ENCODE data around the gene MYMX.

The MYMX gene

DNA sequence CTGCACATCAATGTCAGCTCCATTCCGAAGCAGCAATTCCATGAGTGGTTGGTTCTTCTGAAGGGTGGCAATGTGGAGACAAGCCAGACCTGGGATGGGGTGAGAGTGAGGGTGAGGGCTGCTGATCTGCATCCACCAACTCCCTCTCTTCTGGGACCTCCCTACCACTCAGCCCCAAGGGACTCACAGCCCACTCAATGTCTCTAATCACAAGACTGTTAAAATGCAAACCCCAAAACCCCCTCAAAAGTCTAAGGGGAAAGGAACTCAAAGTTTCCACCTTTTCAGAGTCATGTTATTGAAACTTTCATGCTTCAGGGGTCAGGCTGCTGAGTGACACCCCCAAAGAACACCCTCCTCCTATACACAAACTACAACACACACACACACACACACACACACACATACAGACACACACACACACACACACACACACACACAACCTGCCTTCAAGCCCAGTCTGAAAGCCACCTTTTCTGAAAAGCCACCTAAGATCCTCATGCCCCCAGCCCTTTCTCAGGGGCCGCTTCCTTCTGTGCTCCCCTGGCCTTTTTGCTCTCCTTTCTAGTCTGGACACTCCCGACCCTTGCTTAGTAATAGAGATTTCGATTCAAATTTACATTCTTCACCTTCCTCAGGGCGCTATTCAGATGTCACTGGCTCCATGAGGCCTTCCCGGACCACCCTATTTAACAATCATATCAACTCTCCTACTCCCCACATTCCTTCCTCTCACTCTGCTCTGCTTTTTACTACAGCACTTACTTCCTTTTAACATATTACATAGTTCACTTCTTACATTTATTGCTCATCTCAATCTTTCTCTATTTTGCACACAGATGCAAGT, 43.9 kb downstream of the MYMX start:
- H3K36me3 Mint-ChIP-seq (ENCODE audit: low read depth): peaks cover 44% of the 10 kb centered on the region
- peaks cover 49% of the 10 kb centered on the region for H3K4me1 Mint-ChIP-seq (ENCODE audit: low read depth)
- no peaks in the 10 kb centered on the region for H3K9me3 Mint-ChIP-seq
- H3K4me3 Mint-ChIP-seq: no peak overlapping the region
- H3K27ac Mint-ChIP-seq: peak overlapping the region; percentile 2
- no peak for DNase-seq (ENCODE audit: low spot score)
- no peaks in the 10 kb centered on the region for H3K27me3 Mint-ChIP-seq (ENCODE audit: low read depth)

DNA sequence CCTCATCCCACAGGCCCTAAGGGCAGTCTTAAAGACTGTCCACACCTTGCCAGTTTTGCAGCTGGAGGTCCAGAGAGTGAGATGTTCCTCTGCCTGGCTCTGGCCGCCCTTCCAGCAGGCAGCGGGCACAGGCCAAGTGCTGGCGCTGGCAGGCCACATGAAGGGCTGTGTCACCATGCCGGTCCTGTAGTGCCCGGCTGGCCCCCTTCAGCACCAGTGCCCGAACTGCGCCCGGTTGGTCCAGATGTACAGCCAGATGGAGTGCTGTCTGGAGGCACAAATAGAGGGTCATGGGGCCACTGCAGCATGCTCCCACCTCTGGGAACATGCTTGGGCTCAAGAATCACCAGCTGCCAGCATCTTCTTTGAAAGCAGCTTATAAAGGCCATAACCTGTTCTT, 44.9 kb downstream of the MYMX start:
- Mint-ChIP-seq H3K27me3 (ENCODE audit: low read depth) (no peaks in the 10 kb centered on the region), H3K9me3 (no peaks in the 10 kb centered on the region), H3K36me3 (ENCODE audit: low read depth) (peaks cover 41% of the 10 kb centered on the region), H3K27ac (no peak overlapping the region), H3K4me1 (ENCODE audit: low read depth) (peaks cover 45% of the 10 kb centered on the region), H3K4me3 (no peak overlapping the region)
- no peak for DNase-seq (ENCODE audit: low spot score)

DNA sequence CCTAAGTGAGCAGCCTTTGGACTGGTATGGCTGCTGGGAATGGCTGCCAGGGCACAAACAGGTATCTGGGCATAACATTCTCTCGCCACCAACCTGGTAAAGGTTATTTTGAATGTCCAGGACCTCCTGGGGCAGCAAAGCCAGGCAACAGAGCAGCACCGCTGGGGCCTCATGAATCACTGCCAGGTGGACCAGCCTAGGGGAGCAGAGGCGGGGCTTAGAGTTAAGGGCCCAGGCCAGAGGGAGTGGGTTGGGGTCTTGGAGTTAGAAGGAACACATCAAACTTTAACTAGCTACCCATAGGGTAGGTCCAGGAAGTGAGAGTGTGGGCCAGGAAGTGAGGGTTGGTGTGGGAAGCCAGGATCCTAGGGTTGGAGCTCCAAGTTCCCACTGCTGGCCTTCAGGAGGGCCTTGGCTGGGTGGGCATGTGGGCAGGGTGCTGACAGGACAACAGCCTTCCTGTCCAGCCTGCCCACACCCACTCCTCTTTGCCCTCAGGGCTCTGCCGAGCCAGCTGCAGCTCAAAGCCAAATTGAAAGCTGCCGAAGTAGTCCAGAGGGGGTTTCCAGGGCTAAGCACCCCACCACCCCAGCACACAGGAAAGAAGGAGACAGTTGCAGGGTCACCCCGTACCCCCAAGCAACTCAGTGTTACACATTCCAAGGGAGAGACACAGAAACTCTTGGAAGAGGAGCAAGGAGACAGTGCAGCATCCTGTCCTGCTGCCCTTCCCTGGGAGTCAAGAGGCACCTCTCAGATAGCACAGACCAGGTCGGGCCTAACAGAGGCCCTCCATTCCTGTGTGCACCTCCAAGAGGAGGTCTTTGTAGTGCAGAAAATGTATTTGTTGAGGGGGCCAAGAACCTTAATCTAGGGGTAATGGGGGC, 46.0 kb downstream of the MYMX start:
- no peak for DNase-seq (ENCODE audit: low spot score)
- Mint-ChIP-seq H3K4me1 (ENCODE audit: low read depth) (peaks cover 47% of the 10 kb centered on the region), H3K36me3 (ENCODE audit: low read depth) (peaks cover 39% of the 10 kb centered on the region), H3K9me3 (no peaks in the 10 kb centered on the region), H3K27ac (peak overlapping the region; percentile 93), H3K4me3 (peak overlapping the region; percentile 97), H3K27me3 (ENCODE audit: low read depth) (no peaks in the 10 kb centered on the region)

DNA sequence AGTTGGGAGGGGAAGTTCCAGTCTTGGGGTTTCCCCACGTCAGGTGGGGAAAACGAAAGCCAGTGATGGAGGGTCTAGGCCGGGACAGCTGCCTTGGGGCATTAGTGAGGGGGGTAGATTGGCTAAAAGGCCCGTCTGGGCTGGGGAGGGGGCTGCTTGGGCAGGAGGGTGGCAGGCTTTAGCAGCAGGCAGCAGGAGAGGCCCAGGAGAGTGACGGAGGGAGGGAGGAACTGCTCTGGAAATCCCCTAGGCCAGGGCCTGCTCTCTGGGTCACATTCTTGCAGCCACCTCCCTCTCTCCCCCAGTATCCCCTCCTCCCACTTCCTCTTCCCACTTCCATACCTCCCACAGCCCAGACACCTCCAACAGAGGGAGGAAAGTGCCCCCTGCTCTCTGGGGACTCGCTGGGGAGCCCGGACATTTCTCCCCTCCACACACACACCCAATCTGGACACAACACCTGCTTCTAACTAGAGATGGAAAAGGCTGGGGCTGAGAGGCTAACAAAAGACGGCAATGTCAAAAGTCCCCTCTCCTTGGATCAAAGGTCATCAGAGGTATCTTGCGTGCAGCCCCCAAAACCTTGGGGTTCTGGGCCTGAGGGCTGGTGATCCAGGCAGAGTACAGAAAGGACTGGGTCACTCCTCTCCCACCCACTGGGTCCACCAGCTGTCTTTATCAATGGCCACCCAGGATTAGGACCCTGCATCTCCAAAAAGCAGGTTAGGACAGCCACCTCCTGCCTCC, 46.8 kb downstream of the MYMX start:
- DNase-seq (ENCODE audit: low spot score): peak; percentile 49
- peak overlapping the region; percentile 93 for H3K27ac Mint-ChIP-seq
- no peaks in the 10 kb centered on the region for H3K9me3 Mint-ChIP-seq
- peaks cover 33% of the 10 kb centered on the region for H3K36me3 Mint-ChIP-seq (ENCODE audit: low read depth)
- H3K4me1 Mint-ChIP-seq (ENCODE audit: low read depth): peaks cover 40% of the 10 kb centered on the region
- H3K27me3 Mint-ChIP-seq (ENCODE audit: low read depth): peaks cover 2% of the 10 kb centered on the region
- H3K4me3 Mint-ChIP-seq: peak overlapping the region; percentile 97

DNA sequence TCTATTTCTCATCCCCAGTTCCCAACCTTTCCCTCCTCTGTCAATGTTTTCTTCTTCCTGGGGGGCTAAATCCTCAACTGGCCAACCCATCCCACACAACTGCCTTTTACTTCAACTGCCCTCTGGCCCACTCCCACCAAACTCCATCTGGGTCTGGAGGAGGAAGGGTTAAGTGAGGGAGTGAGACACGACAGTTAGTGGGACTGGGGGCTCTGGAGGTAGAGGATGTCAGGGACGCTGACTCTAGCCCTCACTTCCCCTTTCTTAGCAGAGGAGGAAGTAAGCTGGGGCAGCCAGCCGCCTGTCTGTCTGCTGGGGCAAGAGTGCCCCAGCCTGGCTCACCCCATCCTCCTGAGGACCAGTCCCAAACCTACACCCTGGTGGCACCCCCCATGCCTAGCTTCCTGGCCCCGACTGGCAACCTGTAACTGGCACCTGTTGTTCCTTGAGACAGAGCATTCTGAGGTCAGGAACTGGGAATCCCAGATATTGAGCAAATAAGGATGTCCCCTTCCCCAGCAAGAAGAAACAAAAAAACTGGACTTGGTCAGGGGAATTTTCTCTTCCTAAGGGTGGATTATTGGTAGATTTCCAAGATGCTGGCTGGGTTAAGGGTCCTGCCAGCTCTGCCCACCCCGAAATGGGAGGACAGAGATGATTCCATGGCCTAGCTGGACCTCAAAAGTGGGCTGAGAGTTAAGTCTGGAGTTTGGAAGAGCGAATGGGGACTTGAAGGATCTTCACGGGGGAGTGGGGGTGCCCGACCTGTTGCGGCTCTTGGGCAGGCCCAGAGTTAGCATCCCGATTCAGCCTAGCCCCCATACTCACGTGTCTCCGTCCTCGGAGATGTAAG, 47.7 kb downstream of the MYMX start:
- DNase-seq (ENCODE audit: low spot score): no peak
- H3K36me3 Mint-ChIP-seq (ENCODE audit: low read depth): peaks cover 27% of the 10 kb centered on the region
- H3K4me1 Mint-ChIP-seq (ENCODE audit: low read depth): peaks cover 40% of the 10 kb centered on the region
- peak overlapping the region; percentile 97 for H3K4me3 Mint-ChIP-seq
- H3K27me3 Mint-ChIP-seq (ENCODE audit: low read depth): peaks cover 10% of the 10 kb centered on the region
- peak overlapping the region; percentile 93 for H3K27ac Mint-ChIP-seq
- H3K9me3 Mint-ChIP-seq: no peaks in the 10 kb centered on the region

DNA sequence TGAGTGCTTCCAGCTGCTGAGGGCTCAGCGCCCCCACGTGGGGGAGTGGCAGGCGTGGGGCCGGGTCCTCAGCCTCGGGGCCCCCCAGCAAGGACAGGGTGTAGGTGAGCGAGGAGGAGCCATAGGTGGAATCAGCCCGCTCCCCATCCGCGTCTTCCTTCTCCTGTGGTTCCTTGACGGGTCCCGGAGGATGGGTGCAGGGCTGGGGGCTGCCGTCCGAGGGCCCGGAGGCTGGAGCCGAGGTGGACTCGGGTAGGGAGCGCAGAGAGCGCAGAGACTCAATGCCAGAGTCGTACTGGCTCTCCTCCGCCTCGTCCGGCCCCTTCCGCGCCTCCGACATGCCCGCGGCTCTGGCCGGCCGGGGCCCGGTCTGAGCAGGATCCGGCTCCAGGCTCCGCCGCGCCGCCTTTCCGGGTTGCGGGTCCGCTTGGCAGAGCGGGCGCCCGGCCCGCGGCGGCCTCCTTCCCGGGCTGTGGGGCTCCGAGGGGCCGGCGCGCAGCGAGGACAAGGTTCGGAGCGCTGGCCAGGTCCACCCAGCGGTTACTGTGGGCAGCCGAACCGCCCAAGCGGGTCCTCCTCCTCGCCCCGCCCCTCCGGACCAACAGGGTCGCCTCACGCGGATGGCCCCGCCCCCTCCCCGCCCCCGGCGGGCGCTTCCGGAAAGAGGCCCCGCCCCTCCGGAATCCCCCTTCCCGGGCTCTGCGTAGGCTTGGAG, 48.4 kb downstream of the MYMX start, which contains the start of gene NFKBIE:
Gene NFKBIE, minus strand, starts transcription at position 545 of the 715 bp plus-strand sequence. Its CDS starts 205 bp downstream, at position 340.
- Mint-ChIP-seq H3K9me3 (no peaks in the 10 kb centered on the region), H3K4me1 (ENCODE audit: low read depth) (peaks cover 42% of the 10 kb centered on the region), H3K27ac (peak within 1 kb of the TSS; percentile 93), H3K36me3 (ENCODE audit: low read depth) (peaks cover 21% of the 10 kb centered on the region), H3K4me3 (peak within 1 kb of the TSS; percentile 97), H3K27me3 (ENCODE audit: low read depth) (peaks cover 18% of the 10 kb centered on the region)
- peak; percentile 95 for DNase-seq (ENCODE audit: low spot score)

DNA sequence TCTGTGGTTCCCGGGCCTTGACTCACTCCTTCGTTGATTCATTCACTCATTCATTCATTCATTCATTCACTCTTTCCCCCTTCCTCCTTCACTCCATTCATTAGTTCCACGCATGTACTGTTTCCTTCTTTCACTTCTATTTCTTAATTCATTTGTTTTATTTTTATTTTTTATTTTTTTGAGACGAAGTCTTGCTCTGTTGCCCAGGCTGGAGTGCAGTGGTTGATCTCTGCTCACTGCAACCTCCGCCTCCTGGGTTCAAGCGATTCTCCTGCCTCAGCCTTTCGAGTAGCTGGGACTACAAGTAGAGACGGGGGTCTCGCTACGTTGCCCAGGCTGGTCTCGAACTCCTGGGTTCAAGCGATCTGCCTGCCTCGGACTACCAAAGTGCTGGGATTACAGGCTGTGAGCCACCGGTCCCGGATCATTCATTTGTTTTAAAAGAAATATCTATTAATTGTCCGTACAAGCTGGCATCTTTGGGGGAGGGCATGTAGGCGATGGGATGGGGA, 49.1 kb downstream of the MYMX start:
- no peaks in the 10 kb centered on the region for H3K9me3 Mint-ChIP-seq
- peaks cover 42% of the 10 kb centered on the region for H3K4me1 Mint-ChIP-seq (ENCODE audit: low read depth)
- no peak for DNase-seq (ENCODE audit: low spot score)
- H3K36me3 Mint-ChIP-seq (ENCODE audit: low read depth): peaks cover 21% of the 10 kb centered on the region
- H3K27ac Mint-ChIP-seq: peak overlapping the region; percentile 93
- H3K4me3 Mint-ChIP-seq: peak overlapping the region; percentile 87
- peaks cover 18% of the 10 kb centered on the region for H3K27me3 Mint-ChIP-seq (ENCODE audit: low read depth)

DNA sequence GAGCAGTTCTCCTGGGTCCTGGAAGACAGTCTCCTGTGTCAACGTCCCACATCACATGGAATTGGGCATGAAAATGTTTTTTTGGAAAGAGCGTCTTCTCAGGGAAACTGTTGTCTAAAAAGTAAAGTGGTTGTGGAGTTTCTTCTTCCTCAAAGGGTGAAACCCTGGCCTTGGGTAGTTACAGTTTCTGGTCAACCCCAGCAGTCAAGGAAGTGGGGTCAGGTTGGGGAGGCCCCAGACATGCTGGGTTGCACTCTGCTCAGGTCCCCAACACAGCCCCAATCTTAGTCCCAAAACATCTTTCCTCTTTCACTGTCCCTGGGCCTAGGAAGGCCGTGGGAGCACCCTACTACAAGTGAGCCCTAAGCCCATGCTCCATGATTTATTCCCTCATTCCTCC, 49.6 kb downstream of the MYMX start:
- peak overlapping the region; percentile 87 for H3K4me3 Mint-ChIP-seq
- H3K9me3 Mint-ChIP-seq: no peaks in the 10 kb centered on the region
- H3K27me3 Mint-ChIP-seq (ENCODE audit: low read depth): peaks cover 23% of the 10 kb centered on the region
- H3K4me1 Mint-ChIP-seq (ENCODE audit: low read depth): peaks cover 39% of the 10 kb centered on the region
- H3K27ac Mint-ChIP-seq: peak overlapping the region; percentile 68
- H3K36me3 Mint-ChIP-seq (ENCODE audit: low read depth): peaks cover 16% of the 10 kb centered on the region
- DNase-seq (ENCODE audit: low spot score): no peak

DNA sequence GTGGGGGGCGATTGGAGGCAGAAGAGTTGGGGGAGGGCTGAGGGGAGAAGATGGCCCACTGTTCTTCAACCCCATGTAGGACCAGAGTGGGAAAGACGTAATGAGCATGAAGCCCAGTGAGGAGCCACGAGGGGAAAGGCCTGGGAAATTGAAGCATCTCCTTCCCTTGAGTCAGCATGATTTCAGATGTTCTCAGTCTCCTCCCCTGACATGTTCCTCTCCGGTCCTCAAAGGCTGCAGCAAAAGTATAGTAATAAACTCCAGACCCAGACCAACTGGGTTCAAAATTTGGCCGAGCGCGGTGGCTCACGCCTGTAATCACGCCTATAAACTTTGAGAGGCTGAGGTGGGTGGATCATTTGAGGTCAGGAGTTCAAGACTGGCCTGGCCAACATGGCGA, 50.5 kb downstream of the MYMX start:
- Mint-ChIP-seq H3K27me3 (ENCODE audit: low read depth) (peaks cover 32% of the 10 kb centered on the region), H3K9me3 (no peaks in the 10 kb centered on the region), H3K27ac (no peak overlapping the region), H3K36me3 (ENCODE audit: low read depth) (peaks cover 16% of the 10 kb centered on the region), H3K4me1 (ENCODE audit: low read depth) (peaks cover 35% of the 10 kb centered on the region), H3K4me3 (no peak overlapping the region)
- DNase-seq (ENCODE audit: low spot score): no peak

Data from T-helper 2 cell treated with Interferon-gamma antibody and Interleukin-4, amounts not matched to agents 5 μg/mL and 100 μg/mL, for 36 hours (primary cell).